Adrenal gland (tissue), 5 donors: Measurements from ENCODE around the gene PLEKHA4.
A peak's percentile ranks its signal among the peaks of the same experiment; 100 is the strongest.

Source experiments
- CTCF ChIP-seq, 6 experiments: fragments of 450-650 bp in 4 of 6; fragments of 200-600 bp in 2 of 6; sonication (generic) in 1 of 6; IDR thresholded peaks; 1 replicate in 5 of 6; 2 replicates in 1 of 6; pipeline versions ENCODE4 v1.5.1 to v1.8.0; 2016 to 2021; ENCODE audit warnings: antibody characterized with exemption in 6 of 6, mild to moderate bottlenecking in 2 of 6, moderate library complexity in 1 of 6
- POLR2A ChIP-seq, 2 donors: fragments of 450-650 bp; IDR thresholded peaks; one replicate each; pipeline ENCODE4 v1.6.1; 2017; ENCODE audit warnings: antibody characterized with exemption in 2 of 2, mild to moderate bottlenecking in 2 of 2, moderate library complexity in 1 of 2
- donor health status: DM: no; HTN: no; CAD: no.

GRCh38 chr19:48836089-48837017 lies 32.1 kb downstream of the PLEKHA4 start, which contains the start of gene HSD17B14:
- TF ChIP-seq POLR2A (IDR thresholded peaks at IDR 0.05) (no peak), CTCF (IDR thresholded peaks at IDR 0.05) (peak in 2 of 6 experiments; percentile 10 to 36)
